K562 (cell line): ENCODE data around the gene OR2T11. TPM values are rescaled to one million over a fixed set of nuclear protein-coding genes. Genes with fewer than 3 reads are reported as not detected.

Source experiments
- E2F4 ChIP-seq: sonication (generic); formaldehyde crosslinking; IDR thresholded peaks from 2 replicates; pipeline ENCODE4 v1.8.0; 2022; ENCODE audit warnings: mild to moderate bottlenecking, low read depth, missing genetic modification reagents
- HNRNPH1 ChIP-seq: fragments of 200-400 bp; formaldehyde crosslinking; optimal IDR thresholded peaks from 2 replicates; pipeline ENCODE3; 2017; ENCODE audit warnings: low read depth, mild to moderate bottlenecking, low read length, moderate library complexity
- KDM5B ChIP-seq: fragments of 200-600 bp; sonication (generic); IDR thresholded peaks from 2 replicates; pipeline ENCODE4 v1.6.1; 2012; ENCODE audit warnings: low read depth, mild to moderate bottlenecking, moderate library complexity, low read length, control low read depth, inconsistent platforms; ENCODE audit not compliant: insufficient replicate concordance
- PHB ChIP-seq: fragments of 250-450 bp; sonication (Bioruptor Pico); IDR thresholded peaks from 2 replicates; pipeline ENCODE4 v1.5.0; 2021
- PTBP1 ChIP-seq: fragments of 200-400 bp; formaldehyde crosslinking; IDR thresholded peaks from 2 replicates; pipeline ENCODE4 v1.6.1; 2017; ENCODE audit warnings: low read depth, low read length
- PYGO2 ChIP-seq: fragments of 450-650 bp; IDR thresholded peaks from 2 replicates; pipeline ENCODE4 v1.6.1; 2016; ENCODE audit warnings: mild to moderate bottlenecking, missing genetic modification characterization, moderate library complexity, missing compliant biosample characterization
- ZBTB40 ChIP-seq, 2 experiments: fragments of 450-650 bp in 1 of 2; sonication (generic) in 1 of 2; formaldehyde crosslinking in 1 of 2; IDR thresholded peaks; 2 replicates each; pipeline versions ENCODE4 v1.7.1 to v1.9.0; 2016 to 2022; ENCODE audit warnings: inconsistent platforms in 1 of 2, mild to moderate bottlenecking in 1 of 2, missing genetic modification reagents in 1 of 2
- polyA plus RNA-seq, 8 experiments: library from polyadenylated mRNA; depleted of rRNA in 4 of 8; stranded (reverse) in 5 of 8; unstranded in 3 of 8; fragments of >200 nt; fragmentation: Nextera tagmentation in 2 of 8; fragmentation: Illumina TruSeq in 1 of 8; extraction: Ambion mirVana in 2 of 8; extraction: Trizol in 1 of 8; gene quantifications; 2 replicates each; pipeline versions ENCODE4 v1.2.1 to v1.2.3, GENCODE V29; 2011 to 2014; ENCODE audit warnings: inconsistent platforms in 1 of 8, missing spikeins in 1 of 8
- total RNA-seq, 7 experiments: library from RNA; depleted of rRNA in 6 of 7; stranded (reverse); fragments of >200 nt in 6 of 7; fragmentation: Illumina TruSeq in 2 of 7; extraction: Trizol in 2 of 7; gene quantifications; 2 replicates each; pipeline versions ENCODE4 v1.2.1 to v1.2.3, GENCODE V29; 2011 to 2021; ENCODE audit warnings: low replicate concordance in 1 of 7
- TF ChIP-seq, protein P1 (sequence below): fragments of 450-650 bp; formaldehyde crosslinking; IDR thresholded peaks from 2 replicates; pipeline ENCODE4 v1.4.0; 2020; ENCODE audit warnings: mild to moderate bottlenecking

Gene OR2T11
- total and polyA plus RNA-seq, 9 of the 15 experiments (the other 6 are each of a cell fraction or from before 2014, with no cell fraction given), result not detected

DNA sequence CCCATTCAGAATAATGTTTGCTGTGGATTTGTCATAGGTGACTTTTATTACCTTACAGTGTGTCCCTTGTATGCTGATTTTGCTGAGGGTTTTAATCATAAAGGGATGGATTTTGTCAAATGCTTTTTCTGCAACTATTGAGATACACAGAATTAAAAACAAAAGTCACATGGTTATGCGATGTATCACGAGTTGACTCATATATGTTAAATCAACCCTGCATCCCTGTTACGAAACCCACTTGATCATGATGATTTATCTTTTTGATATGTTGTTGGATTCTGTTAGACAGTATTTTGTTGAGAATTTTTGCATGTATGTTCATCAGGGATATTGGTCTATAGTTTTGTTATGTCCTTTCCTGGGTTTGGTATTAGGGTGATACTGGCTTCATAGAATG is 49.6 kb downstream of the OR2T11 start (continued):
- no peak for TF ChIP-seq ZBTB40 (IDR thresholded peaks at IDR 0.05)
- no peak for TF ChIP-seq ZBTB40 (CRISPR knock-in tag; IDR thresholded peaks at IDR 0.05)
- no peak for TF ChIP-seq E2F4 (CRISPR knock-in tag)
- TF ChIP-seq HNRNPH1, result no peak
- TF ChIP-seq, protein P1, sequence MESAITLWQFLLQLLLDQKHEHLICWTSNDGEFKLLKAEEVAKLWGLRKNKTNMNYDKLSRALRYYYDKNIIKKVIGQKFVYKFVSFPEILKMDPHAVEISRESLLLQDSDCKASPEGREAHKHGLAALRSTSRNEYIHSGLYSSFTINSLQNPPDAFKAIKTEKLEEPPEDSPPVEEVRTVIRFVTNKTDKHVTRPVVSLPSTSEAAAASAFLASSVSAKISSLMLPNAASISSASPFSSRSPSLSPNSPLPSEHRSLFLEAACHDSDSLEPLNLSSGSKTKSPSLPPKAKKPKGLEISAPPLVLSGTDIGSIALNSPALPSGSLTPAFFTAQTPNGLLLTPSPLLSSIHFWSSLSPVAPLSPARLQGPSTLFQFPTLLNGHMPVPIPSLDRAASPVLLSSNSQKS, result no peak
- no peak for TF ChIP-seq PYGO2
- no peak for TF ChIP-seq PTBP1
- TF ChIP-seq KDM5B, result no peak
- no peak for TF ChIP-seq PHB (CRISPR knock-in tag)
